Gastrocnemius medialis (tissue), 4 donors: ENCODE data around the gene SCN5A.

Experiments
- POLR2A ChIP-seq, 2 donors: fragments of 450-650 bp; IDR thresholded peaks; one replicate each; pipeline ENCODE4 v1.6.1; 2017; ENCODE audit warnings: antibody characterized with exemption in 2 of 2, mild to moderate bottlenecking in 2 of 2, moderate library complexity in 2 of 2
- TF ChIP-seq, protein P1 (sequence below), 5 experiments: fragments of 450-650 bp in 3 of 5; fragments of 200-600 bp in 2 of 5; sonication (generic) in 2 of 5; IDR thresholded peaks in 4 of 5; conservative IDR thresholded peaks in 1 of 5; 1 replicate in 4 of 5; 2 replicates in 1 of 5; pipeline ENCODE4 v1.5.1; 2016 to 2019; ENCODE audit warnings: antibody characterized with exemption in 5 of 5, mild to moderate bottlenecking in 3 of 5, moderate library complexity in 3 of 5

DNA sequence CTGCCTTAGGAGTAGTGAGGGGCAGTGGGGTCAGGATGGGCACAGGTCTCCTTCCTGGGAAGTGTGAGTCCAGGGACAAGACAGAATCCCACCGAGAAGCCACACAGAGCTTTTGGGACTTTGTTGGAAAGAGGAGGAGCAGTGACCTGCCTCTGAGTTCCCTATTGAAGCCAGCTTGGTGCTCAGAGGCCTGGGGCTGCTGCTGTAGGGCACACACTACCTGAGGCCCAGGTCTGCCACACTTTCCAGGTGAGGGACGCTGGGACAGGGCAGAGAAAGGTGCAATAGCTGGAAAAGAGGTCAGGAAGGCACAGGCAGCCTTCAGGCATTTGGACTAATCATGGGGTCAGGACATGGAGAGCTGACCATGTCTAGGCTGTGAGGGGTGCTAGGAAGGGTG lies 67.7 kb downstream of the SCN5A start:
- TF ChIP-seq, protein P1, sequence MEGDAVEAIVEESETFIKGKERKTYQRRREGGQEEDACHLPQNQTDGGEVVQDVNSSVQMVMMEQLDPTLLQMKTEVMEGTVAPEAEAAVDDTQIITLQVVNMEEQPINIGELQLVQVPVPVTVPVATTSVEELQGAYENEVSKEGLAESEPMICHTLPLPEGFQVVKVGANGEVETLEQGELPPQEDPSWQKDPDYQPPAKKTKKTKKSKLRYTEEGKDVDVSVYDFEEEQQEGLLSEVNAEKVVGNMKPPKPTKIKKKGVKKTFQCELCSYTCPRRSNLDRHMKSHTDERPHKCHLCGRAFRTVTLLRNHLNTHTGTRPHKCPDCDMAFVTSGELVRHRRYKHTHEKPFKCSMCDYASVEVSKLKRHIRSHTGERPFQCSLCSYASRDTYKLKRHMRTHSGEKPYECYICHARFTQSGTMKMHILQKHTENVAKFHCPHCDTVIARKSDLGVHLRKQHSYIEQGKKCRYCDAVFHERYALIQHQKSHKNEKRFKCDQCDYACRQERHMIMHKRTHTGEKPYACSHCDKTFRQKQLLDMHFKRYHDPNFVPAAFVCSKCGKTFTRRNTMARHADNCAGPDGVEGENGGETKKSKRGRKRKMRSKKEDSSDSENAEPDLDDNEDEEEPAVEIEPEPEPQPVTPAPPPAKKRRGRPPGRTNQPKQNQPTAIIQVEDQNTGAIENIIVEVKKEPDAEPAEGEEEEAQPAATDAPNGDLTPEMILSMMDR (IDR thresholded peaks at IDR 0.05 in 4 of 5, conservative IDR thresholded peaks at IDR 0.05 in 1 of 5) = no peak
- TF ChIP-seq POLR2A (IDR thresholded peaks at IDR 0.05) = no peak
